Activated CD8-positive, alpha-beta memory T cell treated with anti-CD3 and anti-CD28 coated beads, Interleukin-2, amount 50 U/mL, for 24 hours (primary cell): ENCODE data around the gene RPRD1B.
"Not testable (repeated sequence)": the region's sequence is repeated elsewhere in the genome, so short reads cannot be mapped to it uniquely, and the experiment has no call there.

Experiments
- DNase-seq: peaks from one replicate; pipeline ENCODE4 v3.0.0-alpha.2; 2020; ENCODE audit errors: extremely low read depth

RPRD1B gene

DNA sequence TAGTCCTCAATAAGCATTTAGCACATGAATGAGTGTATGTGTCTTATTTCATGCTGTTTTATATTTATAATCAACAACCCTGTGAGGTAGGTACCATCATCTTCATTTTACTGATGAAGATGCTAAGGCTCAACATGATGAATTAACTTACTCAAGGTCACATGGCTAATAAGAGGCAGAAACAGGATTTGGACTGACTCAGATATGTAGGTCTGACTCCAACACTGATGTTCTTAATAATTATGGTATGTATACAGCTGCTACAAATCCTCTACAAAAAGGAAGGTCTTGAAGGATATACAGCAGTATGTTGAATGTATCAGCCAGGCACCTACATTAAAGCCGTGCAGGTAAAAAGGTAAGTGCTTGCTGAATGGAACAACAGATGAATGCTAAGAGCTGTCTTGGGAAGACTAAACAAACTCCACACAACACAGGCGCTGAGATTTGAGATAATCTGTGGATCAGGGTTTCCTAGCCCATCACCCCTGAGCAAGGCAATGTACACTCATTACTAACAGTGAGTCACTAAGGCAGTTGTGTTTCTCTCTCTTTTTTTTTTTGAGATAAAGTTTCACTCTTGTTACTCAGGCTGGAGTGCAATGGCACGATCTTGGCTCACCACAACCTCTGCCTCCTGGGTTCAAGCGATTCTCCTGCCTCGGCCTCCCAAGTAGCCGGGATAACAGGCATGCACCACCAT, 32.2 kb upstream of the RPRD1B start:
- no peak for DNase-seq

DNA sequence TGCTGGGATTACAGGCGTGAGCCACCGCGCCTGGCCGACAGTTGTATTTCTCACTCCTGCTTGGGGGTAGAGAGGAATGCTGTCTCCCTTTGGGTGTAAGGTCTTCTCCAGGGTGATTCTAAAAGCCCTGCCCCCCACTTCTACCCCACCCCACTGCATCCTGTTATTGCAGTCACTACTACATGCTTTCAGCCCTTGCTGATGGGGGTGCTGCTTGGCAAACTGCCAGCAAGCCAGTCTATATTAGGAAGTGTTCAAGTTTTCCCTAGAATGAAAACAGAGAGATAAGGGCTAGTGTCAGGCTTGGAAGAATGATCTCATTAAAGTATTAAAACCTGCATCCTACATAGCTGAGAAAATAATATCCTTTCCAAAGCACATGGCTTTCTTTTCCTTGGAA, 31.6 kb upstream of the RPRD1B start:
- DNase-seq: no peak

DNA sequence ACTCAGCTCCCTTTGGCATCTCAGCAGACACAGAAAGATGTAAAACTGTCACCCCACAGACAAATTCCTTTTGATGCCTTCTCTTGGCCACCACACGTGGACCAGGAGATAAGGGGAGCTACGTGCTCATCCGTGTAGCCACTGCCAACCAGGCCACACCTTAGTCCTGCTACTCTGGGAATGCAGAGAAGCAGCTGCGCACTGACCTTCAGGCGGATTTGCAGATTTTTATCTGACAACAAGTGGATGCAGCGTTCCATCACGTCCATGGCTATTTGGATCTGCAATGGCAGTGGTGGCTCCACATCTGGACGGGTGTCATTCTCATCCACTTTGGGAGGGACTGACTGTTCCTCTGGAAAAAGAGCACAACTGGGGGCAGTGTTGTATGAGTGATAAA, 31.1 kb upstream of the RPRD1B start:
- DNase-seq: no peak

DNA sequence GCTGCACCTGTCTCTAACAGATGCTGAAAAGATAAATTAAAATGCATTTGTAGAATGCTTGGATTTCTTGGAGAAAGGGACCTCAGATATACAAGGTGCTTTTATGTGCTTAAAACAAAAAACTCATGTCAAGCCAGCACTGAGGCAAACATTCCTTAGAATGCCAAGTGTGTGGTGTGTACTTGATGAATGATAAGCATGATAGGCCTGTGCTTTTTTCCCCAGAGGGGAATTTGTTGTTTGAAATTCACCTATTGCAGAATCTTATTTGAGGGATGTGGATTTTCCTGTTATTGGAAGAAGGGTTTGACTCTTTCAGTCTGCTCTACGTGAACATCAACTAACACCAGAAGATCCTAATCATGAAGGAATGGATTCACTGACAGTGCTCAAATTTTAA, 29.1 kb upstream of the RPRD1B start:
- DNase-seq: no peak

DNA sequence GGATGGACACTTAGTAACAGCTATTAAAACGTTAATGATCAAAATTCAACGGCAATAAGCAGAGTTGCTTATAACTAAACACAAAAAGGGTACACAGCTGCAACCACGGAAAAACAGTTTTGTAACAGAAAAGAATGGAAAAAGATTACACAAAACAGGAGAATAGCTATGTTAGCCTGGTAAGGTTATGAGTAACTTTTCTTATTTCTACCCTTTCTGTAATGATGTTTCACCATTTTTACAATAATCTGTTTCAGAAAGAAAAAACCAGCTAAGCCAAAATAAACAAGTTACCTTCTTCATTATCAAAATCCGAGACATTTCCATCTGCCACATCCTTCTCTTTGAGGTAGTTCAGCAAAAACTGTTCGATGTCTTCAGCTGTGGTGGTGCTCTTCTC, 27.6 kb upstream of the RPRD1B start:
- DNase-seq: no peak

DNA sequence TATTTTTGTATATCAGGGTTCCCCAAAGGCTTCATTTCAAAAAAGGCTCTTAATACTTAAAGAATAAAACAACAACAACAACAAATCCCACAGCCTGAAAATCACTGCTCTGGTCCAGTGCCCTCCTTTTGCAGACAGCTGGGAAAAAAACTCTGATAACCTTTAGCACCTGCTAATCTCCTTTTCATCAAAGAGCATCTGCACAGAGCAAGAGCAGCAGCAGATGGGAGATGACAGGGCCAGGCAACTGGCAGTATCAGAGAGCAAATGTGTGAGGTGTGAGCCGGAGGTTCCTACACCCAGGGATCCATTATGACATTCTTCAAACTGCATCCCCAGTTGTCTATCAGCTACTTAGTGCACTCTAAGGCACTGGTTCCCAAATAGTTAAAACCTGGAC, 26.0 kb upstream of the RPRD1B start:
- no peak for DNase-seq

DNA sequence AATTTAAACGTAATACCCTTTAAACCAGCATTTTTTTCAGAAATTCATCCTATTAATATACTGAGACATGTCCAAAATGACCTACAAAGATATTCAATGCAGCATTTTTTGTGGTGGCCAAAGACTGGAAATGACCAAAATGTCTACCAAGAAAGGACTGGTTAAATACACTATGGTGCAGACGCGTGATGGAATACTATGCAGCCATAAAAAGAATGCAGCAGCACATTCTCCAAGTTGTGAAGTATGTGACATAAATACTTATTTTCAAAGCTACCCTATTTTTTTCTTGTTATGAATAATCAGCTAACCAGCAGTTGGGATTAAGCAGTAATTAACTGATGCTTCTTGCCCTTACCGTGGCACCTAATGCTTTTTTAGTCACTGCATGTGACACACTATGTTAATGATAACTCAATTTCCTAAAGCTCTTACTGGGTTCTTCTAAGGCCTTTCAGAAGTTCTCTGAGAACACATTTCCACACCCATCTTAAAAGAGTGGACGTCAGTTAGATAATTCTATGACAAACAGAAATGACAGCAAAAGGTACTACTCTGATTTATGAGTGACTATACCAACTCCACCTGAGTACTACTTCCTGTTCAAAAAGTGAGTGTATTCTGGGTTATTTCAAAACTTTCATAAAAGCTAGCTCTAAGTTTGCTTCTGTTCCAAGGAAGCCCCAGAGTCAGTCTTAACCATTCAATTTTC, 25.2 kb upstream of the RPRD1B start:
- no peak for DNase-seq

DNA sequence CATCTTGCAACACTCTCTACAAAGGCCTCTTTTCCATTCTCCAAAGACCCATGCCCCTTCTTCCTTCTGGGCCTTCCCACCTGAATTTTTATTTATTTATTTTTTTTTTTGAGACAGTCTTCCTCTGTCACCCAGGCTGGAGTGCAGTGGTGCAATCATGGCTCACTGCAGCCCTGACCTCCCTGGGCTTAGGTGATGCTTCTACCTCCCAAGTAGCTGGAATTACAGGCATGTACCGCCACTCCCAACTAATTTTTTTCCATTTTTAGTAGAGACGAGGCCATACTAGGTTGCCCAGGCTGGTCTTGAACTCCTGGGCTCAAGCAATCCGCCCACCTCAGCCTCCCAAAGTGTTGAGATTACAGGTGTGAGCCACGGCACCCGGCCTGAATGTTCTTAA, 24.1 kb upstream of the RPRD1B start:
- not testable (repeated sequence) for DNase-seq

DNA sequence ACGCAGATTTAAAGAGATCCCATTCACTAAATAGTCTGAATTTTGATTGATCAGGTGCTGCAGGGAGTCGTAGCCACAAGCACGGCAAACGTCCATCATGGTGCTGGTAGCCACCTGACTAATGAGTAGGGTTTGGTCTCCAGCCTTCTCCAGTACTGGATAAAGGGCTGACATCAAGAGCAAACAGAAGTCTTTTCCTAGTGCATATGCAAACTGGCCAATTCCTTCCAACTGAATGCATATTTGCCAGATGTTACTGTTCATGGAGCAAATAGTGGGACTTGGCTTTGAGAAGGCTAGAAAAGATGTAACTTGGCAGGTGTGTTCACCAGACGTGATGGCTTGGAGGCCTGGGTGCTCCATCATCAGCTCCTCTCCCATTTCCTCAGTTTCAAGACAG, 21.9 kb upstream of the RPRD1B start:
- DNase-seq: no peak

DNA sequence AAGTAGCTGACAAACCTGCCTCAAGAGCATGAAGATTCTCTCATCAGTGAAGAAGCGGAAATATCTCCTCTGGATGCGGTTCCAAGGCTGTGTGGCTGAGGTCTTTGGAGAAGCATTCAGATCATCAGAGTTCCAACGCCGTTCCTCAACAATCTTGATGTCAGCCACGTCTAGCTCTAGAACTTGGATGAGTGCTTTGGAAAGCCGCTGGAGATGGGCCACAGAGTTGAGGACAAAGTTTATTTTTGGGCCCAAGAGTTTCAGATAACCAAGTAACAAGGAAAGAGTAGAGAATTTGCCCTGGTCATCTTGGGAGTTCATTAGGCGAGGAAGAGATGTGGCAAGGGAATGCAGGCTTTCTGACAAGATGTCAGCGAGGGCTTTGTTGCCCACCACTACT, 21.2 kb upstream of the RPRD1B start:
- DNase-seq: no peak

DNA sequence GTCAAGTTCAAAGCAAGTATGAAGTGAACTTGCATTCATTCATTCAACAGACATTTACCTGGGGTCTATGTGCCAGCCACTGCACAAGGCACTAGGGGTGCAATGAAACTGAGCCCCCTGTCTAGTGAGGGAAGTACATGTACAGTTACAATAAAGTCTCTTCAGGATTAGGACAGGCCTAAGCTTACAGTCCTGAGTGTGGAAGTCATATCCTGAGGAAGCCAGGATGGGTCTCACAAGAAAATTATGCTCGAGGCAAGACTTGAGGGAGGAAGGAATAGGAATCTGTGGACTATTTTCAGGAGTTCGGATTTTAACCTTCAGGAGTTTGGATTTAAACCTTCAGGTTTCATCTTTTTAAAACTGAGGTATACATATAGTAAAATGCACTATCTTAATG, 19.7 kb upstream of the RPRD1B start:
- no peak for DNase-seq

DNA sequence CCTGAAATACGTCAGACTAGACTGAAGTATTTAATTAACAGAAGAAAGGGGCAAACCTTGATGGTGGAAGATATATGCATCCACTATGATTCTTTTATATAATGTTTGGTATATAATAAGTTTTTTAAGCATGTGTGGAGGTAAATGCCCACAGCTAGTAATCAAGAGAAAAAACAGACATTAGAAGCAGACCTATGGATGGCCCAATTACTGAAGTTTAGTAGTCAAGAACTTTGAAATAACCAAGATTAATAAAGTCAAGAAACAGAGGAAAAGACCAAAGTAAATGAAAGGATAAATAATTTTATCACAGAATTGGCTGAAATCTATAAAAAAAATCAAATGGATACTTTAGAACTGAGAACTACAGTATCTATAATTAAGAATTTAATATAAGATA, 15.6 kb upstream of the RPRD1B start:
- DNase-seq: no peak

DNA sequence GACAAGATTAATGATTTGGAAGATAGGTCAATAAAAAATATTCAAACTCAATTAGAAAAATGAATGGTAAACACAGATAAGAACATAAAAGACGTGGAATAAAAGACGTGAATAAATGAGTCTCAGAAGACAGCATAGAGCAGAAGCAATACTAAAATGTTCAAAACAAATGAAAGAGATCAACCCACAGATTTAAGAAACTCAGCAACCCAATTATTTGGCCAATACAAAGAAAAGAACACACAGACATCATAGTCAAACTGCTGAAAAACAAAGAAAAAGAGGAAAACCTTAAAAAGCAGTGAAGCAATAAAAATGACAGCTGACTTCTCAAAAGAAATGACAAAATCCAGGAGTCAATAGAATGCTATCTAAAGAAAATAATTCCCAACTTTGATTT, 15.2 kb upstream of the RPRD1B start:
- no peak for DNase-seq

DNA sequence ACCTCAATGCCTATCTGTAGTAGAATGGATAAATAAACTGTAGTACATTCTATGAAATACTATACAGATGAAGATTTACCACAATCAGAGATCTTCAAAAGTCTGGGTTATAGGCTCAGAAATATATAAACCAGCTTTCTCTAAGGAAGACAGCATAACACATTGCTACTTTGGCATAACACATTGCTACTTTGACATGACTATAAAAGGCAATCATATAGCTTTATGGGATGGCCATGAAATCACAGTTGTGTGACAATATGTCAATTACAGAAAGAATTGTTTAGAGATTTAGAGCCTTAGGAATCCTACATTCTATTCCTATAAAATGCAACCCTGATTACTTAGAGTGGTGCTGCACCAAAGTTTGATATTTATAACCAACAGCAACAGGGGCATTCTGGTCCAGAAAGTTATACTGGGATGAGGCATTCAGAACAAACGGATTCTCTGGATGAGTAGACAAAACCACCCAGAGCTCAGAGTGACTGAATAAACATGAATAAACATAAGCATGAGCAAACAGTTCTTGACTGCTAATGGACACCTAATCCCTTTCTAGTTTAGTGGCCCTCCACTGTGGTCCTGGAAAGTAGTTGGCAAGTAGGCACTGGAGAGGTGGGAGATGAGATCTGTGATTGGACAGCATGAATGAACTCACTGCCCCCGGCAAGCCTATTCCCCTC, 12.3 kb upstream of the RPRD1B start:
- no peak for DNase-seq

DNA sequence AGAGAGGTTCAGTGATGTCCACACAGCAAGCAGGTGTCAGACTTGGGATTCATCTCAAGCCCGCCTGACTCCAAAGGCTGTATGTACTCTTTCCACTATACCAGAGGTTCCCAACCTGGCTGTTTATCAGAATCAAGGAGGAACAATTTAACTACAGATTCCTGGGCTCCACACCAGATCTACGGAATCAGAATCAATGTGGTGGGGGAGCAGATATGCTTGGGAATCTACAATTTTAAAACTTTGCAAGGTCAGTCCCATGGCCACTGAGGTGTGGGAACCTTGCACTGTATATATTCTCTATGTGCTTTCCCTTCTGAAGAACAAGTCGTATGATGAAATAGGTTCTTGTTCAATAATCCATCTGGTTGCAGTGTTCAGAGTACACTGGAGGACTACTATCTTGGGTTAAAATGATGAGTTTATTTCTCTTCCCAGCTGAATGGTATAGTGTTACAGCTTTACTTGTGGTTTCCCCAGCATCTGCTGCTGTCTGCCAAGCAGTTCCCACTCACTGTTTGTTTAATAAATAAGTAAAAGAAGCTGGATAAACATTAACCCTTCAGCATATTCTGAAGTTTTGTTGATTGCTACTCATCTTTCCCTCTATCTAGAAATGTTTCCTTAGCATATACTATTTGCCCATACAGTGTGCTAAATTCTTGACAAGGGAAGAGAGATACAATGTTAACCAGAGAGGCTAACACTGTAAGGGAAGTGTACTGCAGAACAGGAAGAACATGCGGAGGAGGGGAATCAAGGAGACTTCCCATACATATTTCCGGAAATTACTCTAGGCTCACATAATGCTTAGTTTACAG, 10.2 kb upstream of the RPRD1B start:
- DNase-seq: no peak

DNA sequence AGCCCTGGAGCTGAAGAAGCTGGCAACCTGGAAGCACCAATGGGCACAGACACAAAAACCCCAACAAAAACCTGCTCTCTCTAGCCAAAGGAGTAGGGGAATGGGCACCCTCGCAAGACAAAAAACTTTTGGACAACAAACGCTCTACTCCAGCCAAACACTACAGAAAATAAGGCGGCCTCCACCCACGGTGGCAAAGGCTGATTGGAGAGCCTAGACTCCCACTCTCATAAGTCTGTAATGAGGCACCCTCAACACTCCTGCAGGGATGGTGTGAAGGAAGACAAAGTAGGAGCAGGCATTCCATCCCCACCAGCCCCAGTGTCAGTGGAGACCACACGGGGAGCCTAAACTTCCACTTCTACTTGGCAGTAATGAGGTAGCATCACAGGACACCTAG, 9.1 kb upstream of the RPRD1B start:
- DNase-seq: no peak

DNA sequence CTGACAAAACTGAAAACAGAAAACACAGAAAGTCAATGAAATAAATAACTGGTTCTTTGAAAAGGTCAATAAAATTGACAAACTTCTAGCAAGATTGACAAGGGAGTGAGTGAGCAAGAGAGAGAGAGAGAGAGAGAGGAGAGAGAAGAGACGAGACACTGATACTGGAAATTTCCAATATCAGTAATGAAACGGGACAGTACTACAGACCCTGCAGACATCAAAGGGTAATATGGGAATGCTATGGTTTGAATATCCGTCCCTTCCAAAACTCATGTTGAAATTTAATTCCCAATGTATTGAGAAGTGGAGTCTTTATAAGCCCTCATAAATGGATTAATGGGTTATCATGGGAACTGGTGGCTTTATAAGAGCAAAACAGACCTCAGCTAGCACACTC, 4.1 kb upstream of the RPRD1B start:
- DNase-seq: no peak

DNA sequence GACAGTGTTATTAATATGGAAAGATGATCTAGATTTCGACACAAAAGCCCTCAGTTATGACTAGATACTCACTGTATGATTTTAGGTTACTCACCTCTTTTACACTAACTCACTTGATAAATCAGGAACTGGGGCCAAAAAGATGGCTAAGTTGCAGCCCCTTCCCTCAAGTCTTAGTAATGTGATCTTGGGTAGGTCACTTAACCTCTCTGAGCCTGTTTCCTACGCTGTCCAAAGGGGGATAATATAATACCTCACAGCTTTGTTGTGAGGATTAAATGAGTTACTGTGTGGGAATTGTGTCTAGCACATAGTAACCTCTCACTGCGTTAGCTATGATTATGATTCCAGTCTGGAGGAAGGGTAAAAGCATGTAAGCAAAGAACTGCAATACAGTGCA, 1.6 kb upstream of the RPRD1B start:
- no peak for DNase-seq

DNA sequence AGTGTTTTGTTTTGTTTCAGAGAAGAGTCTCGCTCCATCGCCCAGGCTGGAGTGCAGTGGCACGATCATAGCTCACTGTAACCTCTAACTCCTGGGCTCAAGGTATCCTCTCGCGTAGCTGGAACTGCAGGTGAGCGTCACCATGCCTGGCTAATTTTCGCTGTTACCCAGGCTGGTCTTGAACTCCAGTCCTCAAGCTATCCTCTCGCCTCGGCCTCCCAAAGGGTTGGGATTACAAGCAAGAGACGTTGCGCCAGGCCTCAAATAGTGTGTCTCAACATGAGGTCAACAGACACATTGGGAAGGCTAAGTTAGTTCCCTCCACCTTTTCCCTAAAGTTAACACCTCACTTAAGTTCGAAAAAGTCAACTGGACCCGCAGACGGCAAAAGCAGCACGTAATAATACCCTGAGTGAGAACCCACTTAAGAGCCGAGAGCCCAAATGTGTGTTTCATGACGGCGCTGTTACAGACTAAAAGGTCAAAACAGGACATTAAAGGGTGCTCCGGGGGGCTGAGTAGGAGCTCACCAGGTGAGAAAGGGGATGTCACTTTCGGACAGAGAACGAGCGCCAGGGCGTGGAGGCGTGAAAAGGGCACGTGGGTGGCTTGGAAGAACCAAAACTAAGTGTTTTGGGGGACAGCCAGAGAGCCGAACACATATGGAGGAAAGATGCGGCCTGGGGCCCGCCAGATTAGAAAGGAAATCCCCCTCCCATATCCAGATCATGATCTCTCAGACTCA, 789 bp upstream of the RPRD1B start:
- peak; percentile 39 for DNase-seq

DNA sequence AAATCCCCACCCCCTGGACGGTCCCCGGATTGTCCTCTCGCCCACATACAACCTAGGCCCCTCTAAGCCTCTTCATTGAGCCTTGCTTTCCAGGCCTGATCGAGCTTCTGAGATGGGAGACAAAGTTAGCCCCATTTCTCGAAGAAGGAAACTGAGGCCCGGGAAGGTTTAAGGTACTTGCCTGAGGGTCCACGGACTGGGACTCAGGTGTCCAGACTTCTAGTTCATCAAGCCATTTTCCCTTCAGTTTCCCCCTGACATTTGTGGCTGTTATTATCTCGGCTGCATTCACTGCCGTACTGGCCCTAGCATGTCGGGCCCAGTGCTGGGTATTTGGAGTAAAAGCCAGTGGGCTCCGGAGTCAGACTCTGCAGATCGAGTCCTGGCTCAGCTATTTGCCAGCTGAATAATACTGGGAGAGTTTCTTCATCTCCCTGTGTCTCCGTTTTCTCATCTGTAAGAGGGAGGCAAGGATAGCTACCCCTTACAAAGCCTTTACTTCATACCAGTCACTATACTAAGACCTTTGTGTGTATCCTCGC, 633 bp downstream of the RPRD1B start:
- DNase-seq: no peak

DNA sequence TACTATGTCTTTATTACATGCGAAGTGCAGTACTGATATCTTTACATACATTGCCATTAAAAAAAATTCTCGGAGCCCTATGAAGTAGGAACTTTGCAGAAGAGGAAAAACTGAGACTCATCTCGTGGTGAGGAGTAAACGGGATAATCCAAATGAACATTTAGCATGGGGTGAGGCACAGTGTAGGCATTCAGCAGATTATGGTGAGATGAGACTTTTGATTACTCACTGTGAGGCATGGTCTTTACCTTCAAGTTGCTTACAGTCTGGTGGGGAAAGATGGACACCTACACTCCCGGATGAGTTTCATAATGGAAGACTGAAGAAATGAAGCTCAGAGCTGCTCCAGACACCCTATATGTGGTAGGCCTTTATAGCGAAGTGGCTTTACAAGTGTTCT, 1.4 kb downstream of the RPRD1B start:
- DNase-seq: no peak
